Astrocyte of the spinal cord (primary cell): ENCODE measurements around the gene TMF1.

Source experiments
- DNase-seq: peaks from one replicate; pipeline ENCODE4 v3.0.0; 2011; ENCODE audit warnings: low read depth, low spot score
- H3K4me3 ChIP-seq: 2 replicates; pipeline ENCODE4 v1.5.1; 2011; ENCODE audit warnings: low read depth, mild to moderate bottlenecking, low read length, moderate library complexity
- in situ Hi-C: cut with HindIII; loops from 2 replicates; pipeline ENCODE4 v1.10.0; 2017; ENCODE audit warnings: low sequenced_read_pairs
- TF ChIP-seq, protein P1 (sequence below): IDR thresholded peaks from 2 replicates; pipeline ENCODE4 v1.5.1; 2012; ENCODE audit warnings: low read depth, mild to moderate bottlenecking, low read length, inconsistent platforms

The TMF1 gene

DNA sequence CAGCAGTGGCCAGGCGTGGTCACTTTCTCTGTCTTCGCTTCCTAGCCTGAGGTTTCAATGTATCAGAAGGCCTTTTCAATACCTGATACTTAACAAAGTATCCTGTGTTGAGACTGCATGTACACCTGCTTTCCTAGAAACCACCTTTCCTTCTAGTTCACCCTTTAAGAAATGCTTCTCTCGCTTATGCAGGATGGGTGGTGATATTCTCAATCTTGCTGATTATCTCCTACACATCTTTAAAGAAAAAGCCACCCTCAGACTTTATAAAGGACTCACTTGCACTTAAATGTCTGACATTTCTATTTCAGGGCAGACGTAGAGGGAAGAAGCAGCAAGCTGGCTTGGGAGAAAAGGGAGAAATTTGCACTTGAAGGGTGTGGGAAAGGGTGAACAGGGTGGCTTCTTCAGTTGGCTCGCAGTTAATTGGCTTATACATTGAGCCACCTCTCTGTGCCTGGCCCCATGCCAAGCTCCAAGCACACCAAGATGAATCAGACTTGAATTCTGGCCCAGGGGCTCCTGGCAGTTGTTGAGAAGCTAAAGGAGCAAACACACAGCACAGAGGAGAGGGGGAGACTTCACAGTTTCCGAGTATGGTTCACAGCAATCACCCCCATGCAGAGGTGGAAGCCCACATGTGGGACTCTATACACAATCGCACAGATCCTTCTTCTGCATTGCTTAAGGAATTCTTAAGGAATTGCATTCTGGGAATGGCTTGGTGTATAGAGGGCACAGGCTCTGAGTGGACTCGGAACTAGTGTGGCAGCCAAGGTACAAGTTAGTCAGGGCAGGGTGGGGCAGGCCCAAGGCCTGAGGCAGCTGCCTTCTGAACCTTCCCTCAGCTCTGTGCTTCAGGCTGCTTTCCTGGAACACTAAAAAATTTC lies 33.9 kb upstream of the TMF1 start:
- in situ Hi-C loops, result no loop called here
- peak; percentile 96 for DNase-seq
- peak overlapping the region; percentile 93 for H3K4me3 ChIP-seq
- TF ChIP-seq, protein P1, sequence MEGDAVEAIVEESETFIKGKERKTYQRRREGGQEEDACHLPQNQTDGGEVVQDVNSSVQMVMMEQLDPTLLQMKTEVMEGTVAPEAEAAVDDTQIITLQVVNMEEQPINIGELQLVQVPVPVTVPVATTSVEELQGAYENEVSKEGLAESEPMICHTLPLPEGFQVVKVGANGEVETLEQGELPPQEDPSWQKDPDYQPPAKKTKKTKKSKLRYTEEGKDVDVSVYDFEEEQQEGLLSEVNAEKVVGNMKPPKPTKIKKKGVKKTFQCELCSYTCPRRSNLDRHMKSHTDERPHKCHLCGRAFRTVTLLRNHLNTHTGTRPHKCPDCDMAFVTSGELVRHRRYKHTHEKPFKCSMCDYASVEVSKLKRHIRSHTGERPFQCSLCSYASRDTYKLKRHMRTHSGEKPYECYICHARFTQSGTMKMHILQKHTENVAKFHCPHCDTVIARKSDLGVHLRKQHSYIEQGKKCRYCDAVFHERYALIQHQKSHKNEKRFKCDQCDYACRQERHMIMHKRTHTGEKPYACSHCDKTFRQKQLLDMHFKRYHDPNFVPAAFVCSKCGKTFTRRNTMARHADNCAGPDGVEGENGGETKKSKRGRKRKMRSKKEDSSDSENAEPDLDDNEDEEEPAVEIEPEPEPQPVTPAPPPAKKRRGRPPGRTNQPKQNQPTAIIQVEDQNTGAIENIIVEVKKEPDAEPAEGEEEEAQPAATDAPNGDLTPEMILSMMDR, result no peak

- in situ Hi-C loops, result no loop called here
- no peak for DNase-seq
- TF ChIP-seq, protein P1, result no peak
- H3K4me3 ChIP-seq, result peak overlapping the region; percentile 93
Observed at GRCh38 chr3:69085168-69085832, 33.2 kb upstream of the TMF1 start.

GRCh38 chr3:69084326-69085167 lies 32.4 kb upstream of the TMF1 start, which contains the start of gene ARL6IP5:
ARL6IP5 (plus strand) TSS chr3:69084937; CDS start chr3:69085048, 111 bp downstream.
- TF ChIP-seq, protein P1, result no peak
- in situ Hi-C loops, result no loop called here
- DNase-seq, result peak; percentile 95
- peak within 1 kb of the TSS; percentile 93 for H3K4me3 ChIP-seq

DNA sequence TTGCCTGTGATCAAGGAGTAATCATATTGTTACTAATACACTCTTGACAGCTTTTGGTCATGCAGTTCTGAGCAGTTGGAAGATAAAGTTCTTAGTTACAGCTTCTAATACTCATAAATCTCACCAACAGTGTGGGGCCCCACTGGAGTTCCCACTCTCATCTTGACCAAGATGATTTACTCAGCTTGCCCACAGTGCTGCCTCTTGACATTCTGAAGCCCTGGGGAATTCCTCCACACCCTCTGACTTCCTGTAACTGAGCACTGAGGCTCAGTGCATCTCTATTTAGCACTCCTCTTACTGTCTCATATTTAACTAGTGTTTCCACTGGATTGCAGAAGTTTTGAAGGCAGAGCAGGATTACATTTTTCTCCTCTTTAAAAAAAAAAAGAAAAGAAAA lies 30.7 kb upstream of the TMF1 start:
- peak; percentile 83 for DNase-seq
- no peak overlapping the region for H3K4me3 ChIP-seq

GRCh38 chr3:69082361-69082760 lies 30.2 kb upstream of the TMF1 start:
- TF ChIP-seq, protein P1, result no peak
- H3K4me3 ChIP-seq, result no peak overlapping the region
- DNase-seq, result no peak
- in situ Hi-C loops, result no loop called here

More for the DNA sequence above, 30.7 kb upstream of the TMF1 start:
- TF ChIP-seq, protein P1, result no peak
- in situ Hi-C loops, result no loop called here
